ENCODE measurements around the gene EML4. TPM values are rescaled to one million over a fixed set of nuclear protein-coding genes. Genes with fewer than 3 reads are reported as not detected.
"Not testable (repeated sequence)": the region's sequence is repeated elsewhere in the genome, so short reads cannot be mapped to it uniquely, and the experiment has no call there.

Gene EML4
- total RNA-seq, 1 donor from 2014 or later, result 7.9 TPM

DNA sequence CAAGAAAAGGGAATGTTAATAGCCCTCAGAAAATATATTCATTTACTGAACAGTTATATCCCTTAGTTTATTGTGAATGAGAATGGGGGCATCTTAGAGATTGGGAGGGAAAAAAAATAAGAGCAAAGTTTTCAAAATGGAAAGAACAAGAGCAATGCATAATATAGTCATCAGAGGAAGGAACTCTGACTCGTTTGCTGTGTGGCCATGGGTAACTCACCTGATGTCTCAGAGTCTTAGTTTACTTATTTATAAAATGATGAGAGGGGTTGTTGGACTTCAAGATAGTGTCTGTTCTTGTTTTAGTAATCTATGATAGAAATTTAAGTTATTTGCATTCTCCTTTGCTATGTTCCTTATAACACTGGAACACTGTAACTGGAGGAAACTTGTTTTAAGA is 70.7 kb downstream of the EML4 start:
- no peak for DNase-seq (ENCODE audit: low spot score)
- intact Hi-C loops (cut with DNase I), result loop anchor here (2.0 kb wide), 1 partner anchor 143 kb away; no protein-coding TSS in a partner anchor

DNA sequence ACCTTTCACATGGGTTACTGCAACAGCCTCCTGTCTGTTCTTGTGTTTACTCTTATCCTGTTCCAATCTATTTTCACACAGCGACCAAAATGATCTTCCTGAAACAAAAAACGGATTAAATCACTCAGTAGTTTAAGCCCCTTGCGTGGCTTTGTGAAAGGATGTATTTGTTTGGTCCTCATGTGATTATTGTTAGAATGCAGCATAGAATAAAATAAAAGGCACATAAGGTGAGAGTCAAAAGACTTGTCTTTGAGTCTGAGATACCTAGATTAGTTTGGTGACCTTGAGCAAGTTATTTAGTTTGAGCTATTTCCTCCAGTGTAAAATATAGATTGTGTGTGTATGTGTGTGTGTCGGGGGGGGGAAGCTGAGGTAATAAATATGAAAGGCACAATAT is 72.4 kb downstream of the EML4 start:
- intact Hi-C loops (cut with DNase I), result no loop called here
- no peak for DNase-seq (ENCODE audit: low spot score)

DNA sequence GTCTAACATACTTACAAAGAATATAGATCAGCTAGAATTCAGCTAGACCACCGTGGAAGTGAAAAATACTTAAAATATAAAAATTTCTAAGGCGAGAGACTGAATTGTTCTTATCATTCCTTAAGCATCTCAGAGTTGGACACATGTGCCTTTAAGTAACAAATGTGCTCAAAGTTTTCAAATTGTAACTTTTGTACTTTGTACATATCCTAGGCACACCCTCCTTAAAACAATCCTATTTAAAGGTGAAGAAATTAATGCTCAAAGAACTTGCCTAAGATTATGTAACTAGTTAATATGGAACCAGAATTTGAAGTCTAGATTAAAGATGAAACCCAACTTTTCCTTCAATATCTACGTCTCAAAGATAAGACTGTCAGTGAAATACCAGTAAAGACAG is 74.1 kb downstream of the EML4 start:
- intact Hi-C loops (cut with DNase I), result no loop called here
- no peak for DNase-seq (ENCODE audit: low spot score)

DNA sequence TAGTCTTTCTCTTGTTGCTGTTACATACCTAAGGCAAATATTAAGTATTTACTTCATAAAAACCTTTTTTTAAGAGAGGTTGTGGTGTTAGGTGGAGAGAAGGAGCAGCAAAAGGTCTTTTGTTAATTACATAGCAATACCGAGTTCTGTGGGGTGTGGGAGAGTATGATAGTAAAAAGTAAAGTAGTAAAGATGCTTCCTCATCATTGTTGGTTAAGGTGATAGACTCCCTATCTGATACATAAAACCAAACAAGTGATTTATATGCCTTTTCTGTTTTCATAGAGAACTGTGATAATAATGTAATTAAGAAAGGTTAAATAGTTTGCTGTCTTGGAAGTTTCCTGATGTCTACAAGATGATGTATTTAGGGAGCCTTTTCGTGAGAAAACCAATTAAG is 75.4 kb downstream of the EML4 start:
- no peak for DNase-seq (ENCODE audit: low spot score)
- intact Hi-C loops (cut with DNase I), result no loop called here

DNA sequence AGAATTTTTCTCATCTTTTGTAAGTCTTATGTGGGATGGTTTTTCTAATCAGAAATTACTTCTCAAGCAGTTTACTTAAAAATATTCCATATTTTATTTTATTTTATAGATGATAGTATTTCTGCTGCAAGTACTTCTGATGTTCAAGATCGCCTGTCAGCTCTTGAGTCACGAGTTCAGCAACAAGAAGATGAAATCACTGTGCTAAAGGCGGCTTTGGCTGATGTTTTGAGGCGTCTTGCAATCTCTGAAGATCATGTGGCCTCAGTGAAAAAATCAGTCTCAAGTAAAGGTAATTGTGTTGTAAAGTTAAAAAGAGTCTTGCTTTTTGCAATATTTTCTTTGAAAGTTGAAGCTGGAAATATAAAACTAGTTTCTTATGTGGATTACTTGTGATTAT is 76.2 kb downstream of the EML4 start:
- intact Hi-C loops (cut with DNase I), result no loop called here
- DNase-seq (ENCODE audit: low spot score), result no peak

DNA sequence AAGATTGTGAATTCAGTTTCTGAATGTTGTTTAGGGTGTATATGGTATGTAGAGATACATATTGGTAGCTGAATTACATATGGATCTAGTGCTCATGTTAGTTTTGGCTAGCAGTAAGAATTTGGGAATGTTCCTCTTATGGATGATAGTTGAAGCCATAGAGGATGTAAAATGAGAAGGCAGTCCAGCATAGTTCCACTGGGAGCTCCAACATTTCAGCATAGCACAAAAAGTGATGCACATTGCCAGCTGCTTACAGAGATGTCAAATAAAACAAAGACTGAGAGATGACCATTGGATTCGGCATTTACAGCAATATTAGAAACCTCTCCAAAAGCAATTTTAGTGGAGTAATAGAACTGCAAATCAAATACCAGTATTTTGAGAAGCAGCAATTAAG is 77.4 kb downstream of the EML4 start:
- intact Hi-C loops (cut with DNase I), result no loop called here
- no peak for DNase-seq (ENCODE audit: low spot score)

DNA sequence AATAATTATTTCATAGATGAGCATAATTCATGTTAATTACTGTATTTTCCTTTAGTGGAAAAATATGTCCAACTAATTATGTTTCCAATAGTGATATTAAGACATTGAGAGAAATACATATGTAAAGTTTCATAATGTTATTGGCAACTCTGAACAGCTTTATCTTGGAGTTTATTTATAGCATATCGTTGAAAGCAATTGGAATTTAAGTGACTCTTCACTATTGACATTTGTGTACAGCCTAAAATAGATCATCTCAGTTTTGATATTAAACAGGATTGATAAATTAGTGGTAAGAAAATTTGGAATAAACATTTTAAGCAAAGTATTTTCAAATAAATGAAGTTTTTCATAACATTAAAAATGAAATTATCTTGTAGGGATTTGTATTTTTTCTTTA is 79.7 kb downstream of the EML4 start:
- no peak for DNase-seq (ENCODE audit: low spot score)
- intact Hi-C loops (cut with DNase I), result no loop called here

GRCh38 chr2:42249284-42249683 is 80.1 kb downstream of the EML4 start:
- intact Hi-C loops (cut with DNase I), result no loop called here
- no peak for DNase-seq (ENCODE audit: low spot score)

GRCh38 chr2:42249887-42250286 is 80.7 kb downstream of the EML4 start:
- intact Hi-C loops (cut with DNase I), result no loop called here
- DNase-seq (ENCODE audit: low spot score), result no peak

DNA sequence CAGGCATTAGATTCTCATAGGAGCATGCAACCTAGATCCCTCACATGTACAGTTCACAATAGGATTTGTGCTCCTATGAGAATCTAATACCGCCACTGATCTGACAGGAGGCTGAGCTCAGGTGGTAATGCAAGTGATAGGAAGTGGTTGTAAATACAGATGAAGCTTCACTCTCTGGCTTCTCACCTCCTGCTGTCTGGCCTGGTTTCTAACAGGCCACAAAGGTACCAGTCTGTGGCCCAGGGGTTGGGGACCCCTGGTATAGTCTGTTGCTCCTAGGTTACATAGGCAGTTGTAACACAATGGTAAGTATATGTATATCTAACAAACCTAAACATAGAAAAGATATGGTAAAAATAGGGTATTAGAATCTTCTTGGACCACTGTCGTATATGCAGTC is 81.8 kb downstream of the EML4 start:
- intact Hi-C loops (cut with DNase I), result no loop called here
- no peak for DNase-seq (ENCODE audit: low spot score)

DNA sequence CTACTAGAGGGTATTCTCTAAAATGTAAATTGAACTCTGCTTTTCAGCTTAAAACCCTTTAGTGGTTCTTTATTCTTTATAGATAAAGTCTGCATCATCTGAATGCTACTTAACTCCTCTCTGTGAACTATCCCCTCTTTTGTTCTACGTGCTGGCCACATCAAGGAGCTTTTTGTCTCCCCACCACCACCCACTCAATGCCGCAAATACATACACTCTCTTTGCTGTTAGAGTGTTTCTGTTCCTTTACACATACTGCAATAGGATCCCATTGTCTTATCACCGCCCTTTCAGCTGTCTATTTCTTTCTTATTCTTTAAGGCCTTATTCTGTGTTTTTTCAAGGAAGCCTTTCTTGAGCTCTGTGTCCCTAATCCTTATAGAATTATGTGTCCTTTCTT is 83.3 kb downstream of the EML4 start:
- intact Hi-C loops (cut with DNase I), result no loop called here
- no peak for DNase-seq (ENCODE audit: low spot score)

DNA sequence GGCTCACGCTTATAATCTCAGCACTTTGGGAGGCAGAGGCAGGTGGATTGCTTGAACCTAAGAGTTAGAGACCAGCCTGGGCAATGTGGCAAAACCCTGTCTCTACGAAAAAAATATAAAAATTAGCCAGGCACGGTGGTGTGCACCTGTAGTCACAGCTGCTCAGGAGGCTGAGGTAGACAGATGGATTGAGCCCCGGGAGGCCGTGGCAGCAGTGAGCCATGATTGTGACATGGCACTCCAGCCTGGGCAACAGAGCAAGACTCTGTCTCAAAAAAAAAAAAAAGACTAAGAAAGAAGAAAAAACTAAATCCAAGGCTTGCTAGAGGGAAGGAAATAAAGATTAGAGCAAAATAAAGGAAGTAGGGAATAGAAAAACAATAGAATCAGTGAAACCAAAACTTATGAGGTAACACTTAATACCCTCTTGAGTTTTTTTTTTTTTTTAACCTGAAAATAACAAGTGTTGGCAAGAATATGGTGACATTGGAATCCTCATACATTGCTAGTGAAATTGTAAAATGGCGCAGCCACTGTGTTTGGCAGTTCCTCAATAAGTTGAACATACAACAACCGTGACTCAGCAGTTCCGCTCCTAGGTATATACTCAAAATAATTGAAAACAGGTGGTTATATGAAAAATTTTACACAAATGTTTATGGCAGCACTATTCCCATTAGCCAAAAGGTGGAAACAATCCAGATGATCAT is 85.2 kb downstream of the EML4 start:
- intact Hi-C loops (cut with DNase I), result no loop called here
- DNase-seq (ENCODE audit: low spot score), result no peak

DNA sequence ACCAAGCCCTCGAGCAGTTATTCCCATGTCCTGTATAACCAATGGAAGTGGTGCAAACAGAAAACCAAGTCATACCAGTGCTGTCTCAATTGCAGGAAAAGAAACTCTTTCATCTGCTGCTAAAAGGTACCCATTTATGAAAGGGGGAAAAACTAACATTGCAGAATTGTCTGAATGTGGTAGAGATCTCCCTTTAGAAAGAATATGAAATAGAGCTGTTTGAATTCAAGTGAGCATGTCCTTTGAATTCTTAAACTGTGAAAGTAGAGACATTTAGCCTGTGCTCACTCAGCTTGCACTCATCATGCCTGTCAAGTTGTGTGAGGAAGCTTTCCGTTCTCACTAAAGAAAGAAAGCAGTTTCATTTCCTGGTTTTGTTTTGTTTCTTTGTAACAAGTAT is 87.4 kb downstream of the EML4 start:
- DNase-seq (ENCODE audit: low spot score), result no peak
- intact Hi-C loops (cut with DNase I), result no loop called here

- DNase-seq (ENCODE audit: low spot score), result no peak
- intact Hi-C loops (cut with DNase I), result no loop called here
Measured at GRCh38 chr2:42261518-42262195, 92.5 kb downstream of the EML4 start.

DNA sequence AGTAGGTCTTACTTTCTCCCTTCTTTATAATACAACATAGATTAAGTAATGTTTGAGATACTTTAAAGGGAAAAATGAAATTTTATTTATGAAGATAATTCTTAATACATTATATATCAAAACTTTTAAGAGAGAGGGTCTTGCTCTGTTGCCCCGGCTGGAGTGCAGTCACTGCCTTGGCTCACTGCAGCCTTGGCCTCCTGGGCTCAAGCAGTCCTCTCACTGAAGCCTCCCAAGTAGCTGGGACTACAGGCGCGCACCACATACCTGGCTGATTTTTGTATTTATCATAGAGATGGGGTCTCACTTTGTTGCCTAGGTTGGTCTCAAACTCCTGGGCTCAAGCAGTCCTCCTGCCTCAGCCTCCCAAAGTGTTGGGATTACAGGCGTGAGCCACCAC is 97.1 kb downstream of the EML4 start:
- no peak for DNase-seq (ENCODE audit: low spot score)
- intact Hi-C loops (cut with DNase I), result no loop called here

- intact Hi-C loops (cut with DNase I), result no loop called here
- DNase-seq (ENCODE audit: low spot score), result no peak
Measured at GRCh38 chr2:42267530-42267929, 98.4 kb downstream of the EML4 start.

DNA sequence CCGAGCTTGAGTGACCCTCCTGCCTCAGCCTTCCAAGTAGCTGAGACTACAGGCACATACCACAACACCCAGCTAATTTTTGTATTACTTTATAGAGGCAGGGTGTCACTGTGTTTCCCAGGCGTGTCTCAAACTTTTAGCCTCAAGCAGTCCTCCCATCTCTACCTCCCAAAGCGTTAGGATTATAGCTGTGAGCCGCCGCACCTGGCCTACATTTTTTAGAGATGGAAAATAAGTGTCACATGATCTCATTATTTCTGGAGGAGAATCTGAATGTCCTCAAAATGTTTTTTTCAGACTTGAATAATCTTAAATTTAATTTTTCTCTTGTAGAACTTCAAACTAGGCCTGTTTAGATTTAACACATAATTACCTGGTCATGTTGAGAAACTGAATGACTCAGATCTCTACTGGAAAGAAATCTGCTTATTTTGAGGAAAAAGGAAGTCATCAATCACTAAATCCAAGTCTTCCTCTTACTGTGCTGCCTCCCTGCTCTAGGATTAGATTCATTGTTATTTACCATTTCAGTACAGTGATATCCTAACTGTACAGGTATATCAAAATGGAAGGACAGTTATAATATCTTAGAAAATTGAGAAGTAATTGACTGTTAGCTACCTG is 99.5 kb downstream of the EML4 start:
- no peak for DNase-seq (ENCODE audit: low spot score)
- intact Hi-C loops (cut with DNase I), result no loop called here

DNA sequence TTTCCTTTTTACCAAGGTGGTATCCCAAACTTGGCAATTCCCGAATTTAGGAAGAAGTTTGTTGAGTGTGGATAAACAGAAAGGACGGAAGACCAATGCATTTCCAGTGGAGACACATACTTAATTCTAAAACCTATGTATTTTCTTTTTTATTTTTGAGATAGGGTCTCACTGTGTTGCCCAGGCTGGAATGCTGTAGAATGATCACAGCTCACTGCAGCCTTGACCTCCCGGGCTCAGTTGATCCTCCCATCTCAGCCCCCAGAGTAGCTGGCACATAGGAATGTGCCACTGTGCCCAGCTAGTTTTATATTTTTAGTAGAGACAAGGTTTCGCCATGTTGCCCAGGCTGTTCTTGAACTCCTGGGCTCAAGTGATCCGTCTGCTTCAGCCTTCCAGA is 101.6 kb downstream of the EML4 start:
- DNase-seq (ENCODE audit: low spot score), result no peak
- intact Hi-C loops (cut with DNase I), result no loop called here

DNA sequence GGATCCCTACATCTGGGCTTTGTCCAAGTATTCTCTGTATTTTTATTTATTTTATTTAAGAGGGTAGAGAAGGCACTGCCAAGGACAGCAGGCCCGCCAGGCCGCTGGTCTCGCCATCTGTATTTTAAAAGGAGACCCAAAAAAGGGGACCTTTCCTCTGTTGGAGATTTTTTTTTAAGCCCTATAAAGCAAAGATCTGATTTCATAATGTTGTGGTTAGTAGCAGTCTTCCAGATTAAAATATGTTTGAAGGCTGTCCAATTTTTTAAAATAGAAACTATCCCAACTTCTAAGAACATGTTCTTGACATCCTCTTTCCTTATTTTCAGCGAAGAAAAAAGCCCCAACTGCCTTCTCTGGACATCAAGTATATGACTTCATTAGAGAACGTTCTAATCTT is 102.1 kb downstream of the EML4 start:
- intact Hi-C loops (cut with DNase I); DNase-seq (ENCODE audit: low spot score): not testable (repeated sequence)

- intact Hi-C loops (cut with DNase I), result no loop called here
- no peak for DNase-seq (ENCODE audit: low spot score)
Measured at GRCh38 chr2:42274863-42275262, 105.7 kb downstream of the EML4 start.

GRCh38 chr2:42281416-42282081 is 112.4 kb downstream of the EML4 start:
- no peak for DNase-seq (ENCODE audit: low spot score)
- intact Hi-C loops (cut with DNase I), result no loop called here
